GM23338 (cell line): ENCODE data around the gene CALCR. TPM values are rescaled to one million over a fixed set of nuclear protein-coding genes. Genes with fewer than 3 reads are reported as not detected.
A peak's percentile ranks its signal among the peaks of the same experiment; 100 is the strongest.

Experiments
- POLR2AphosphoS5 ChIP-seq: IDR thresholded peaks from 2 replicates; pipeline ENCODE4 v1.6.1; 2016; ENCODE audit warnings: antibody characterized with exemption, low read depth
- STAT1 ChIP-seq: IDR thresholded peaks from one replicate; pipeline ENCODE4 v1.6.1; 2016; ENCODE audit warnings: antibody characterized with exemption; ENCODE audit not compliant: unreplicated experiment
- microRNA counts: library from miRNA; unstranded; fragments of <30 nt; microRNA quantifications from one replicate; lab custom pipeline; 2017
- microRNA-seq: library from miRNA; unstranded; fragments of <30 nt; microRNA quantifications from one replicate; pipeline ENCODE4, GENCODE V29; 2017
- polyA plus RNA-seq: library from polyadenylated mRNA; unstranded; fragments of >200 nt; fragmentation: Nextera tagmentation; extraction: Ambion mirVana; gene quantifications from 2 replicates; pipeline ENCODE4 v1.2.1, GENCODE V29; 2016
- small RNA-seq: library from RNA; depleted of rRNA; stranded (forward); fragments of <200 nt; gene quantifications from one replicate; pipeline ENCODE3, GENCODE V24; 2014; ENCODE audit warnings: low replicate concordance
- total RNA-seq: library from RNA; depleted of rRNA; stranded (reverse); fragments of >200 nt; shearing (Covaris generic); gene quantifications from 2 replicates; pipeline ENCODE4 v1.2.3, GENCODE V29; 2014
- TF ChIP-seq, protein P1 (sequence below): IDR thresholded peaks from one replicate; pipeline ENCODE4 v1.6.1; 2018; ENCODE audit warnings: antibody characterized with exemption; ENCODE audit not compliant: unreplicated experiment
- TF ChIP-seq, protein P2 (sequence below): IDR thresholded peaks from 2 replicates; pipeline ENCODE4 v1.6.1; 2016; ENCODE audit warnings: antibody characterized with exemption

The CALCR gene
- total and polyA plus RNA-seq, 2 experiments from 2014 or later: 0.32 to 1.6 TPM

DNA sequence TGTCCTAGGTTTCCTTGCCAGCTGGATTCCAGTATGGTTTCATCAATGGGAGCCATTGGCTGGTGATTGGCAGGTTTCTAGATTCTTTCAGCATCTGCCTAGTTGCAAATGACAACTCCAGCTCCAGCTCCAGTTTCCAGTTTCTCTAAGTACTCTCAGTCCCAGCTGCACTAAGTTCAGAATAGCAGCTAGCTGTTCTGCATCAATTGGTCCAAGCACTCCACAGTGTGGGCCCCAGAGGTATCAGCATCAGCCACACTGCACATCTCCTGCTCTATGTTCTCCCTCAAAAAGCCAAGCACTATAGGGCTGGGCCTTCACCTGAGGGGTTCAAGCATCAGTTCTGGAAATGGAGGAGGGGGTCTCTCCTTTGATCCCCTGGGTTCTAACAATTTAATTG, 198.9 kb downstream of the CALCR start (continued):
- TF ChIP-seq, protein P1, sequence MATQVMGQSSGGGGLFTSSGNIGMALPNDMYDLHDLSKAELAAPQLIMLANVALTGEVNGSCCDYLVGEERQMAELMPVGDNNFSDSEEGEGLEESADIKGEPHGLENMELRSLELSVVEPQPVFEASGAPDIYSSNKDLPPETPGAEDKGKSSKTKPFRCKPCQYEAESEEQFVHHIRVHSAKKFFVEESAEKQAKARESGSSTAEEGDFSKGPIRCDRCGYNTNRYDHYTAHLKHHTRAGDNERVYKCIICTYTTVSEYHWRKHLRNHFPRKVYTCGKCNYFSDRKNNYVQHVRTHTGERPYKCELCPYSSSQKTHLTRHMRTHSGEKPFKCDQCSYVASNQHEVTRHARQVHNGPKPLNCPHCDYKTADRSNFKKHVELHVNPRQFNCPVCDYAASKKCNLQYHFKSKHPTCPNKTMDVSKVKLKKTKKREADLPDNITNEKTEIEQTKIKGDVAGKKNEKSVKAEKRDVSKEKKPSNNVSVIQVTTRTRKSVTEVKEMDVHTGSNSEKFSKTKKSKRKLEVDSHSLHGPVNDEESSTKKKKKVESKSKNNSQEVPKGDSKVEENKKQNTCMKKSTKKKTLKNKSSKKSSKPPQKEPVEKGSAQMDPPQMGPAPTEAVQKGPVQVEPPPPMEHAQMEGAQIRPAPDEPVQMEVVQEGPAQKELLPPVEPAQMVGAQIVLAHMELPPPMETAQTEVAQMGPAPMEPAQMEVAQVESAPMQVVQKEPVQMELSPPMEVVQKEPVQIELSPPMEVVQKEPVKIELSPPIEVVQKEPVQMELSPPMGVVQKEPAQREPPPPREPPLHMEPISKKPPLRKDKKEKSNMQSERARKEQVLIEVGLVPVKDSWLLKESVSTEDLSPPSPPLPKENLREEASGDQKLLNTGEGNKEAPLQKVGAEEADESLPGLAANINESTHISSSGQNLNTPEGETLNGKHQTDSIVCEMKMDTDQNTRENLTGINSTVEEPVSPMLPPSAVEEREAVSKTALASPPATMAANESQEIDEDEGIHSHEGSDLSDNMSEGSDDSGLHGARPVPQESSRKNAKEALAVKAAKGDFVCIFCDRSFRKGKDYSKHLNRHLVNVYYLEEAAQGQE: no peak
- no peak for TF ChIP-seq POLR2AphosphoS5
- TF ChIP-seq, protein P2, sequence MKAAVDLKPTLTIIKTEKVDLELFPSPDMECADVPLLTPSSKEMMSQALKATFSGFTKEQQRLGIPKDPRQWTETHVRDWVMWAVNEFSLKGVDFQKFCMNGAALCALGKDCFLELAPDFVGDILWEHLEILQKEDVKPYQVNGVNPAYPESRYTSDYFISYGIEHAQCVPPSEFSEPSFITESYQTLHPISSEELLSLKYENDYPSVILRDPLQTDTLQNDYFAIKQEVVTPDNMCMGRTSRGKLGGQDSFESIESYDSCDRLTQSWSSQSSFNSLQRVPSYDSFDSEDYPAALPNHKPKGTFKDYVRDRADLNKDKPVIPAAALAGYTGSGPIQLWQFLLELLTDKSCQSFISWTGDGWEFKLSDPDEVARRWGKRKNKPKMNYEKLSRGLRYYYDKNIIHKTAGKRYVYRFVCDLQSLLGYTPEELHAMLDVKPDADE: no peak
- no peak for TF ChIP-seq STAT1

MicroRNAs encoded within 50 kb of the gene (microRNA counts, 767-probe panel; counts per million panel counts)
- microRNA hsa-miR-489 (lab: Ali Mortazavi, UCI) (5,305 counts per million, percentile 23 among the panel's probes with 10 or more counts), microRNA hsa-miR-653 (lab: Ali Mortazavi, UCI) (not detected)

Small RNA genes lying within 50 kb of the gene (microRNA-seq; reads per million reads assigned to microRNA genes)
- gene MIR489 (16.2 reads per million, percentile 40 among the genes with 10 or more reads in this experiment), gene MIR653 (30.8 reads per million, percentile 48 among the genes with 10 or more reads in this experiment)

Small RNA genes lying within 50 kb of the gene (small RNA-seq; reads per million reads assigned to genes)
- gene MIR489: 1.0 reads per million, percentile 63 among the genes with 10 or more reads in this experiment
- gene MIR653: 2.4 reads per million, percentile 84 among the genes with 10 or more reads in this experiment
